GM19324 (cell line): ENCODE measurements around the gene GIPC1.

ENCODE experiments used
- ATAC-seq: cut with Tn5 transposase; IDR thresholded peaks from one replicate; pipeline ENCODE4 v1.9.1; 2021; ENCODE audit warnings: mild to moderate bottlenecking, moderate library complexity; ENCODE audit not compliant: unreplicated experiment, low FRiP score

Gene GIPC1

GRCh38 chr19:14495672-14496028 lies 277 bp downstream of the GIPC1 start:
- ATAC-seq = peak; percentile 7

DNA sequence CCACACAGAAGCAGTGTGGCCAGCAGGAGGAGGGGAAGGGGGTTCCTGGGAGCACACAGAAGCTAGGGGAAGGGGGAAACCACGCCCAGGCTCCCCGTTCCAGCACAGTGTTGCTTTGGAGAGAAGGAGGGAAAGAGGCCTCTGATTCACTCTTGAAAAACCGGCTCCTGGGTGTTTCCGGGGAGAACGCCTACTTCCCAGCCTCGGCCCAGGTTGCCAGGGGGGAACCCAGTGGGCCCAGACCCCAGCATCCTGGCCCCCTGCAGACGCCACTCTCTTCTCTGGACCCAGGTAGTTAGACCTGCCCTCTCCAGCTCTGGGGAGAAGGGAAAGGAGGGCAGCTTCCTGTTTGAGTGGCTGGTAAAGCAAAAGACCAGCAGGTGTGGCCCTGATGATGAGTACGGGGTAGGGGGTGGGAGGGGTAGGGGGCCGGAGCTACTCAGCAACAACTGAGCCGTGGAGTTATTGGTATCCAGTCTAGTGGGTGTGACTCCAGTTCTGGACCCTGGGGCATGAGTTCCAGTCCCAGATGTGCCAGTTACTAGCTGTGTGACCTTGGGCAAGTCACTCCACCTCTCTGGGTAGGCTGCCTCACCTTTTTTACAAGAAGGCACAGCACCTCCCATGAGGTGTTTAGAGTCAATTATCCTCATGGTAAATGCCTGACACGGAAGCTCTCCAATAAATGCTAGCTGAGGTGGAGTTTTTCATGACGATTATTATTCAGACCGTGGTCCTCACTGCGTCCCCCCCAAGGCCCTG lies 836 bp downstream of the GIPC1 start:
- no peak for ATAC-seq

GRCh38 chr19:14494411-14494810 lies 1.5 kb downstream of the GIPC1 start:
- ATAC-seq = no peak

DNA sequence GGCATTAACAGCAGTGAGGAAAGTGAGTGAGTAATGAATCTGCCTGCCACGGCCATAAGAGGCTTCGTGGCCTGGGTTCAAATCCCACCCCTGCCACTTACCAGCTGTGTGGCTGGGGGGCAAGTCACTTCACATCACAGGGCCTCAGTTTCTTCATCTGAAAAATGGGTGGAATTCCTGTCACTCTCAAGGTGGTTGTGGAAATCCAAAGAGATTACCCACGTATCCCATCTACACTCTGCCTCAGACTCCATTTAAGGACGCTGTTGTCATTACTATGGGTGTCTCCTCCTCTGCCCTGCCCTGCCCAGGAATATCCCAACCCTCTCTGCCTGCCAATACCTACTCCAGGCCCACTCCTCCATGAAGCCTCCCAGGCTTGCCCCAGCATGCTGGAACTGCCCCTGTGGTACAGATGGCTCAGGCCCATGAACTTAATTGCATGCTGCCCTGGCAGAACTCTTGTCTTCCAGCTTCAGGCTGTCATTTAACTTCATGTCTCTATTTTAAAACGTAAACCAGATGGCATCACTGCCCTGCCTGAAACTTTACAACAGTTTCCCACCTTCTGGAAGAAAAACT lies 3.1 kb downstream of the GIPC1 start:
- no peak for ATAC-seq

DNA sequence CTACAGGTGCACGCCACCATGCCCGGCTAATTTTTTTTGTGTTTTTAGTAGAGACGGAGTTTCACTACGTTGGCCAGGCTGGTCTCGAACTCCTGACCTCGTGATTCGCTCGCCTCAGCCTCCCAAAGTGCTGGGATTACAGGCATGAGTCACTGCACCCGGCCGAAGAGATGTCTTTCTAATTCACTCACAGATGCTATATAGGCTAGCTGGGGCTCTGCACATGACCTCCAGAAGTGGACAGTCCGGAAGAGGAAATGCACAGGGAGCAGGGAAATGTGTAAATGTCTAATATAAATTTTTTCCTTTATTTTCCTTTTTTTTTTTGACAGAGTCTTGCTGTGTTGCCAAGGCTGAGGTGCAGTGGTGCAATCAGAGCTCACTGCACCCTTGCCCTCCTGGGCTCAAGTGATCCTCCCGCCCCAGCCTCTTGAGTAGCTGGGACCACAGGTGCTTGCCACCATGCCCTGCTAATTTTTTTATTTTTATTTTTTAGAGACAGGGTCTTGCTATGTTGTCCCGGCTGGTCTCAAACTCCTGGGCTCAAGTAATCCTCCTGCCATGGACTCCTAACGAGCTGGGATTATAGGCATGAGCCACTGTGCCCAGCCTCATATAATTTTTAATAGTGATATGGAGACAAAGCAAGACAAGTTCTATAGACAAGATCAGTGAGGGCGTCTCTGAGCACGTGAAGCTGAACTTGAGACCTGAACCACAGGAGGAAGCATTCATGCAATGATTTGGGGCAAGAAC lies 8.4 kb downstream of the GIPC1 start:
- no peak for ATAC-seq

DNA sequence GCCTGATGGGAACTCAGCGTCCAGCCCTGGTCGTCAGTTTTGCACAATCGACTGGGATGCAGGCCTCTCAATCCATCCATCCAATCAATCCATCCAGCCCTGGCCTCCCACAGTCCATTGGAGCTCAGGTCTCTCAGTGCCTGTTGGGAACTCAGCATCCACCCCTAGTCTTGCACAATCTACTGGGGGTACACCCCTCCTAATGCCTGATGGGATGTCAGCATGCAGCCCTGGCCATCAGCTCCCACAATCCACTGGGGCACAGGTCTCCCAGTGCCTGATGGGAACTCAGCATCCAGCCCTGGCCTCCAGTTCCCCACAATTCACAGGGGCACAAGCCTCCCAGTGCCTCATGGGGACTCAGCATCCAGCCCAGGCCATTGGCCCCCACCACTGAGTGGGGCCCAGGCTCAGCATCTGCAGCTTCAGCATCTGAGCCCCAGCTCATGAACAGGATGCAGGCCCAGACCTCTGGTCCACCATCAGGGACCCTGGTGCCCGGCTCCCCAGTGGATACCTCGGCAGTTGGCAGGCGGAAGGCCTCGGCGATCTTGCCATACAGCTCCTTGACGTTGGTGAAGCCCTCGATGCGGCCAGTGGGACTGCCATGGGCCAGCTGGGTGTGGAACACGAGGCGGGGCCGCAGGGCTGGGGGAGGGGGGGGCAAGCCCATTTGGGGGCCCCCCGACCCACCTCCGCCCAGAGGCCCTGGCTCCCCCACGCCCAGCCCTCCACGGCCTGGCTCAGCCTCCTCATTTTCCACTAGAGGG lies 13.6 kb downstream of the GIPC1 start:
- no peak for ATAC-seq

GRCh38 chr19:14480700-14481079 lies 15.2 kb downstream of the GIPC1 start:
- ATAC-seq = no peak

DNA sequence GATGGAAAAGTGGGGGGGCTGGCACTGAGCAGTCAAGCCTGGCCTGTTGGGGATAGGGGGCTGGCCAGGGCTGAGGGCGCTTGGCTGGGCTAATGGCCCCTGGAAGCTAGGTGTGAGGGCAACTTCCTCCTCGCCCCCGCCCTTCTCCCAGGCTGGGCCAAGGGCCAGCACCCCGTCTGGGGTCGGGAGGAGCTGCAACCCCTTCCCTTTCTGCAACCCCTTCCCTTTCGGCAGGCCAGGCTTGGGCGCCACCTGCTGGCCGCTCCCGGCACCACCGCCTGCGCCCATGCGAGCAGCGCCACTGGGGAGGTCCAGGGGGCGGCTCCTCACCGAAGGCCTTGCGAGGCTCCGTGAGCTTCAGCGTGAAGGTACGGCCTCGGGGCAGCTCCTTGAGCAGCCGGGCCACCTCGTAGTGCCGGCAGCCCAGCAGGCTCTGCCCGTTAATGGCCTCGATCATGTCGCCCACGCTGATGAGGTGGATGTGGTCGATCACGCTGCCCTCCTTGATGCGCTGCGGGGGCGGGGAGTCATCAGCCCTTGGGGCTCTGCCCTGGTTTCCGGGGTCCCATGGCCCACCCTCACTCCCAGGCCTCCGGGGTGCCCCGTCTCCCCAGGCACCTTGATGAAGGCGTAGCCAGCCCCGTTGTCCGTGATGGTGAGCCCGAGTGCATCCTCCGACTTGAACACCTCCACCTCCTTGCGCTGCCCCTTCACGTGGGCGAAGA lies 15.8 kb downstream of the GIPC1 start:
- ATAC-seq = no peak

DNA sequence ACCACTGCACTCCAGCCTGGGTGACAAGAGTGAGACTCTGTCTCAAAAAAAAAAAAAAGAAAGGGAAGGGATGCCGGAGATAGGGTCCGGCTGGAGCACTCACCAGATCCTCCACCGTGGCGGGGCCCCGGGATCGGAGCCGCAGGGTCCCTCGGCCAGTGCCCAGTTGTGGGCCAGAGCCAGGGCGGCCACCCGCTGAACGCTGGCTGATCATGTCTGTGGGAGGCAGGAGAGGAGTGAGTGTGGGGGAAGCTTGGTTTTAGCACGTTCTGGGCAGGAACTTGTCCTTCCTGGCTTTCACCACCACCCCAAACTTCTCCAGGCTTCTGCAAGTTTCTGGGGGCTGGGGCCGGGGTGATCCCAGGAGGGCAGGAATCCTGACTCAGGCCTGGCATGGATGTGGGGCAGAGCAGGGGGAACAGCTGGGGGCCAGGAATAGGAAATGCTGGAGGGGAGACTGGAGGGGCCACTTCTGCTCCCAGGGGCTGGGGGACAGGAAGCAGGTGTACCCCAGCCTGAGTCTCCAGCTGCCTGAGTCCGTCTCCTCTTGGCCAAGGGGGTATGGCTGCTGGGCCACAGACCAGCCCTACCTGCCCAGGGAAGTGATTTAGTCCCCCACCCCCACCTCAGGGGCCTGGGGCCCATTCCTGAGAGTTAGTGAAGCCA lies 16.5 kb downstream of the GIPC1 start:
- ATAC-seq = no peak

GRCh38 chr19:14478113-14478545 lies 17.8 kb downstream of the GIPC1 start:
- no peak for ATAC-seq

DNA sequence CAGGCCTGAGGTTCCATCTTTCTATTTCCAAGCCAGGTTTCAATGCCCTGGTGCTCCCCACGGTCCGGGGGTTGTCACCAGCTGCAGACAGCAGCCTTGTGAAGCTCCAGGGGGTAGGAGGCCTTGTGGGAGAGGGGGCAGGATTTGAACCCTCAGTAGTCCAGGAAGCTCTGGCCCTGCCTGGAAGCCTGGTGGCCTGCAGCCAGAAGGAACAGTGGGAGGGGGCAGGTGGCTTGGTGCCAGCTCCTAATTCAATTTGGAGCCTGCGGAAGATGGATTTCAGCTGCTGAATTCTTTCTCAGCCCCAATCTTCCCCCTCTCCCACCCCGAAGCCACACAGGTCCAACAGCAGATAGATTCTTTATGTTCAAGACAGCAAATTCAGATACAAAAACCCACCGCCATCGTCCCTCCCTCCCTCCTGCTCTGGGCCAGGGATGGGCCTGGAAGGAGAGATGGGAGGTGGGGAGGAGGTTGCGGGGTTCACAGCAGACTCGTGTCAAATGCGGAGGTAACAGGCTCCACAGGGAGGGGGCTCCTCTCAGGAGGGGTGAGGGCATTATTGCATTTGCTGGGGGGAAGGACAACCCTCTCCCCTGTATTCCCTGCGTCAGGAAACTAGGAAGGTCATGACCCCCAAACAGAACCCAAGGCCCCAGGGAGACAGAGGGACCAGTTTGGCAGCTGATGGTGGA lies 18.4 kb downstream of the GIPC1 start:
- no peak for ATAC-seq

DNA sequence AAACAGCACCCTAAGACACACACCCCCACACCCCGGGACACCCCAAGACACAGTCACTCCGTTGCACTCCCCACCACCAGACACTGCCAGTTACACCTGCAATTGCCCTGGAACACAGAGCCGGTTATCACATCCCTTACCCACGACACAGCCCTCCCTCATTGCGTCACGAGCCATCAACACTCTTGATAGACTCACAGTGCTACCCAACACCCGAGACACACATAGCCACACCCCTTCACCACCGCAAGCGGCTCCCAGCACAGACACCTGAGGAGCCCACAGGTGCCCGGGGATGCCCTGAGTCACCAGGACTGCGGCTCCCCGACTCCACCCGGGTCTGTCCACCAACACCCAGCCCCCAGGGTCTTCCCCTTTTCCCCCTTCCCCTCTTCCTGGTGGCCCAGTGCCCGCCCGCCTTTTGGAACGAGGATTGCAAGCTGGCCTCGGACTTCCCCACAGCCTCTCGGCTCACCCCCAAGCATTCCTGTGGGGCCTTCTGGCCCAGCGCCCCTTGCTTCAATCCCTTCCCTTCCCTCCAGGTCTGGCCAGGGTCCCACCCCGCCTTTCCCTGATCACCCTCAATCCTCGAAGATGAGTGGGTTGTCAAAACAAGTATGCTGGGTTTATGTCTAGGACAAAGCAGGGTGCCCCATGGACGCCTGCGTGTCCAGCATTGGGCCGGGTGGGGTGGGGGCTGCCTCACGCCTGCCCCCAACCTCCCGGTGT lies 19.1 kb downstream of the GIPC1 start:
- no peak for ATAC-seq

- no peak for ATAC-seq
These were observed 19.6 kb downstream of the GIPC1 start for GRCh38 chr19:14476327-14476672.

DNA sequence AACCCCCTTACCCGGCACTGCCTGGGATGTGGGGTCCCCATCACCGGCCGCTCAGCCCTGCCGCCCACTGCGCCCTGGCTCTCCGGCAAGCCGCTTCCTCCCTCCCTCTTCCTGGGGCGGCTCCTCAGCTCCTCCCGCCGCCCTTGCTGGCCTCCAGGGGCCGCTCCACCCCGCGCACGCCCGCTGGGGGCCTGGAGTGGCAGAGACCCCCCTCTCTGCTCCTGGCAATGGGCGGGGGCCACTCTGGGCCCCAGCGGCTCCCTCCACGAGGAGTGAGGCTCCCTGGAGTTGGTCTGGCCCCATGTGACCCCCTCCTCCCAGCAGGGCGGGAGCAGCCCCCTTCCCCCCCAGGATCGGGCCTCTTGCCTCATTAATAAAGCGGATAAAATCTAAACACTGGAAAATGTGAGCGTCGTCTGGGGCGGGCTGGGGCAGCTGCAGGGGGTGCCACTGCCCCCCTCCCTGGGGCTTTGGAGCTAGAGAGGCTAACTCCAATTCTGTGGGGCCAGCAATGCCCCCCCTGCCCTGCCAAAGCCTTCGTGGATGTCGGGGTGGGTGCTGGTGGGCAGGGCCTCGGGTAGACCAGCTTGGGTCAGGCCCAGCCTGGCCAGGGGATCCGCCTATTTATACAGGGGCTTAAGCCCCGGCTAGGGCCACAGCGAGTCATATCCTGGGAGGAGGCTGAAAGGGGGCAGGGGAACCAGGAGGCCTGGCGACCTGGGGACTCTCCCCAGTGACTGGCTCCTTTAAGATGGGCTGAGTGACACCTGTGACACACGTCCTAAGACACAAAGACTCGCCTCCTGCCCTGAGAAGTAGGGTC lies 20.5 kb downstream of the GIPC1 start, which contains the start of gene PTGER1:
PTGER1 (minus strand) TSS at position 104 of the 823 bp plus-strand sequence. CDS start 1,034 bp downstream, outside the sequence.
- ATAC-seq = no peak

GRCh38 chr19:14474827-14475226 lies 21.1 kb downstream of the GIPC1 start:
- no peak for ATAC-seq

- ATAC-seq = no peak
These were observed 21.8 kb downstream of the GIPC1 start for GRCh38 chr19:14473978-14474578.
